ENCODE data around the gene CYP2A7. TPM values are rescaled to one million over a fixed set of nuclear protein-coding genes. Genes with fewer than 3 reads are reported as not detected.
"Not testable (repeated sequence)": the region's sequence is repeated elsewhere in the genome, so short reads cannot be mapped to it uniquely, and the experiment has no call there.

Gene CYP2A7
- total RNA-seq, 1 donor from 2014 or later, result 4.9 TPM

- DNase-seq (ENCODE audit: extremely low spot score in 2 of 2), result no peak
- intact Hi-C loops (cut with DNase I), result no loop called here
- no peak for TF ChIP-seq POLR2A (IDR thresholded peaks at IDR 0.05)
- Histone ChIP-seq H3K4me1 (peaks cover 4% of the 10 kb centered on the region), H3K36me3 (no peaks in the 10 kb centered on the region), H3K9me3 (no peaks in the 10 kb centered on the region), H3K27me3 (no peaks in the 10 kb centered on the region), H3K4me3 (no peak overlapping the region), H3K27ac (no peak overlapping the region)
Measured at GRCh38 chr19:40836754-40837429, 45.1 kb downstream of the CYP2A7 start.

GRCh38 chr19:40833728-40834533 is 48.1 kb downstream of the CYP2A7 start:
- H3K36me3 ChIP-seq; H3K4me3 ChIP-seq; H3K27me3 ChIP-seq; H3K27ac ChIP-seq; intact Hi-C loops (cut with DNase I); DNase-seq (ENCODE audit: extremely low spot score in 2 of 2); H3K9me3 ChIP-seq: not testable (repeated sequence)
- H3K4me1 ChIP-seq, result peaks cover 16% of the 10 kb centered on the region

- H3K36me3 ChIP-seq; DNase-seq (ENCODE audit: extremely low spot score in 2 of 2); H3K27me3 ChIP-seq; intact Hi-C loops (cut with DNase I); H3K4me3 ChIP-seq; H3K9me3 ChIP-seq: not testable (repeated sequence)
- peak overlapping the region; percentile 75 for H3K27ac ChIP-seq
- peaks cover 16% of the 10 kb centered on the region for H3K4me1 ChIP-seq
Measured at GRCh38 chr19:40832431-40832790, 49.6 kb downstream of the CYP2A7 start.

- TF ChIP-seq CTCF (IDR thresholded peaks at IDR 0.05) (no peak), POLR2AphosphoS5 (IDR thresholded peaks at IDR 0.05; ENCODE audit: insufficient read depth in 1 of 2, low read depth in 1 of 2) (peak in 1 of 2 donors; percentile 49), POLR2A (IDR thresholded peaks at IDR 0.05) (no peak)
- H3K27me3 ChIP-seq, result no peaks in the 10 kb centered on the region
- peak overlapping the region; percentile 75 for H3K27ac ChIP-seq
- H3K4me1 ChIP-seq, result peaks cover 16% of the 10 kb centered on the region
- no peaks in the 10 kb centered on the region for H3K9me3 ChIP-seq
- H3K4me3 ChIP-seq, result no peak overlapping the region
- intact Hi-C loops (cut with DNase I), result no loop called here
- DNase-seq (ENCODE audit: extremely low spot score in 2 of 2), result no peak
- peaks cover 0 to 5% of the 10 kb centered on the region in 2 donors for H3K36me3 ChIP-seq
Measured at GRCh38 chr19:40831502-40832430, 50.3 kb downstream of the CYP2A7 start.

GRCh38 chr19:40830741-40831140 is 51.3 kb downstream of the CYP2A7 start:
- intact Hi-C loops (cut with DNase I); H3K9me3 ChIP-seq; H3K4me3 ChIP-seq; H3K27me3 ChIP-seq; H3K36me3 ChIP-seq; DNase-seq (ENCODE audit: extremely low spot score in 2 of 2): not testable (repeated sequence)
- Histone ChIP-seq H3K4me1 (peaks cover 16% of the 10 kb centered on the region), H3K27ac (peak overlapping the region; percentile 75)

DNA sequence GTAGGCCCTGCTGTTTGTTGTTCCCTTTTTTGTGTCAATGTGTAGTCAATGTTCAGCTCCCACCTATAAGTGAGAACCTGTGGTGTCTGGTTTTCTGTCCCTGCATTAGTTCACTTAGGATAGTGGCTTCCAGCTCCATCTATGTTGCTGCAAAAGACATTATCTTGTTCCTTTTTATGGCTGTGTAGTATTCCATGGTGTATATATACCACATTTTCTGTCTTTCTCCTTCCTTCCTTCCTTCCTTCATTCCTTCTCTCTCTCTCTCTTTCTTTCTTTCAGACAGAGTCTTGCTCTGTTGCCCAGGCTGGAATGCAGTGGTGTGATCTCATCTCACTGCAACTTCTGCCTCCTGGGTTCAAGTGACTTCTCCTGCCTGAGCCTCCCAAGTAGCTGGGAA is 52.8 kb downstream of the CYP2A7 start:
- intact Hi-C loops (cut with DNase I), result no loop called here
- Histone ChIP-seq H3K27me3 (no peaks in the 10 kb centered on the region), H3K4me3 (no peak overlapping the region), H3K9me3 (no peaks in the 10 kb centered on the region), H3K27ac (no peak overlapping the region), H3K4me1 (peaks cover 16% of the 10 kb centered on the region), H3K36me3 (peaks cover 0 to 5% of the 10 kb centered on the region in 2 donors)
- no peak for DNase-seq (ENCODE audit: extremely low spot score in 2 of 2)
- TF ChIP-seq POLR2AphosphoS5 (IDR thresholded peaks at IDR 0.05; ENCODE audit: insufficient read depth in 1 of 2, low read depth in 1 of 2) (no peak), CTCF (IDR thresholded peaks at IDR 0.05) (no peak), POLR2A (IDR thresholded peaks at IDR 0.05) (no peak)

Data from vagina (tissue), 2 donors.